HG03439 (cell line): ENCODE results near the gene PGA3.
"Not testable (repeated sequence)": the region's sequence is repeated elsewhere in the genome, so short reads cannot be mapped to it uniquely, and the experiment has no call there.

Experiments
- ATAC-seq: cut with Tn5 transposase; IDR thresholded peaks from one replicate; pipeline ENCODE4 v1.9.1; 2021; ENCODE audit warnings: mild to moderate bottlenecking, moderate library complexity; ENCODE audit not compliant: unreplicated experiment

Gene PGA3

GRCh38 chr11:61248071-61248470 lies 44.8 kb downstream of the PGA3 start:
- ATAC-seq, result not testable (repeated sequence)

- not testable (repeated sequence) for ATAC-seq
Observed at GRCh38 chr11:61249201-61249600, 45.9 kb downstream of the PGA3 start.

DNA sequence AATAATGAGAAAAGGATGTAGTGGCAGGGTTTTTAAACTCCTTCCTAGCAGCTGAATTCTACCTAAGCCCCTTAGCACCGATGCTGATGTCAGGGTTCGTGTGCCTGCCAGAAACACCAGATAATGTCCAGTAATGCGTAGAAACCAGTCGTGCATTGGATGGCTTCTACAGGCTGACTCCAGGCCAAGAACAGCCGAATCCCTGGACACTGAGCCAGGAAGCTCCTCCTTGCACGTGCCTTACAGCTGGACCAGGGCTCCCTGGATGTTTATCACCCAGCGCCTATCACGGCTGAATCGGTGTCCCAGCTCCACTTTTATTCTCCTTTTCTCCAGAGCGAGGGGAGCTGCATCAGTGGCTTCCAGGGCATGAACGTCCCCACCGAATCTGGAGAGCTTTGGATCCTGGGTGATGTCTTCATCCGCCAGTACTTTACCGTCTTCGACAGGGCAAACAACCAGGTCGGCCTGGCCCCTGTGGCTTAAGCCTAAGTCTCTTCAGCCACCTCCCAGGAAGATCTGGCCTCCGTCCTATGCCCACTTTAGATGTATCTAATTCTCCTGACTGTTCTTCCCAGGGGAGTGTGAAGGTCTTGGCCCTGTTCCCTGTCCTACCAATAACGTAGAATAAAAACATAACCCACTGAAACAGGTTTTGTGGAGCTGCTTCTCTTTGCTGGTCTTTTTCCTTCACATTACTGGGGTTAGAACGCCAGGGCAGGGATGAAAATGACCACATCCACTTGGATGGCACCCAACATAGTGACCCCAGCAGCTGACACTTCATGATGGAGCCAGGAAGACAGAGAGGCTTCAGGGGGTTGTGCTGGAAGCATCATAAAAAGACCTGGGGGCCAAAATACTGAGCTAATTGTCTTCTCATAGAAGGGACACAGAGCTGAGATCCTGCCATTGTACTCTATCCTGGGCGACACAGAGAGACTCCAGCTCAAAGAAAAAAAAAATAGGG lies 47.8 kb downstream of the PGA3 start:
- not testable (repeated sequence) for ATAC-seq

DNA sequence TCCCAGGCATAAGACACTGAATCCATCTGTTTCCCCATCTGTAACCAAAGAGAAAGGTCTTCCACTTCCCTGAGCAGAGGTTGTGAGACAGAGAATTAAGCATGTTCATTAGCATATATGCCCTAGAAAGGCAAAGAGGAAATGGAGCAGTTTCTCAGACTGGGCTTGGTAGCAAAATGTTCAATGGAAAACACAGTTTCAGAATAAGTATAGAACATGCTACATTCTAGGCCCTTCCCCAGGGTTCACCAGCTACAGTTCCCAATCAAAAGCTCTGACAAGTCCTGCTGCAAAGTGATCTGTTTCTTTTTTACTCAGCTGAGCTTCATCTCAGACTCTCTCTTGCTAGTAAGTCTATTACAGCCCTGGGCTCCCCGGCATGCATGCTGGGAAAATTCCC lies 49.0 kb downstream of the PGA3 start:
- ATAC-seq, result not testable (repeated sequence)

- ATAC-seq, result peak; percentile 73
Observed at GRCh38 chr11:61254403-61255025, 51.2 kb downstream of the PGA3 start.

- no peak for ATAC-seq
Observed at GRCh38 chr11:61256710-61257482, 53.6 kb downstream of the PGA3 start.

GRCh38 chr11:61258546-61258945 lies 55.2 kb downstream of the PGA3 start:
- ATAC-seq, result no peak

DNA sequence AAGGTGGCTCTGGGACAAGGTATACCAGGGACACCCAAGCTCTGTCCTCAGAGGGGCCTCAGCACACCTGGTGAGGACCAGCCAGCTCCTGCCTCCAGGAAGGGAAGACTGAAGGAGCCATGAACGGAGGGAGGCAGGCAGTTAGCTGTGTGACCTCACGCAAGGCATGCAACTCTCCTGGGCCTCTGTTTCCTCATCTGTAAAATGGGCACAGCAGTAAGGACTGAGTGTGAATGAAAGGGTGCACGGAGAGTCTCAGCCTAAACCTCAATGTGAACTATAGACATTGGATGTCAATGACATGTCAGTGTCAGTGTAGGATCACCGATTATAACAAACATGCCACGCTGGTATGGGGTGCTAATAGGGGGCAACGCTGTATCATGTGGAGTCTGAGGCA lies 56.0 kb downstream of the PGA3 start:
- no peak for ATAC-seq
